H1 (cell line): ENCODE results near the gene COL6A1. TPM values are rescaled to one million over a fixed set of nuclear protein-coding genes. Genes with fewer than 3 reads are reported as not detected.

ENCODE experiments used
- CTCF ChIA-PET: fragments of 300-600 bp; sonication (Branson Sonifier 250); formaldehyde crosslinking; loops from one replicate; lab custom pipeline; 2021; ENCODE audit not compliant: partially characterized antibody; lab: Charles Lee
- POLR2A ChIA-PET: fragments of 300-600 bp; sonication (Branson Sonifier 250); formaldehyde crosslinking; loops from one replicate; lab custom pipeline; 2021; ENCODE audit warnings: inconsistent platforms; ENCODE audit not compliant: partially characterized antibody; lab: Charles Lee
- DNase-seq, 2 experiments: peaks; one replicate each; pipeline versions ENCODE4 v3.0.0 to v3.0.0-alpha.2; 2010 to 2022; ENCODE audit warnings: low spot score in 2 of 2, low read depth in 1 of 2, mixed read lengths in 1 of 2
- FAIRE-seq: peaks from 2 replicates; lab custom pipeline; 2011; peaks lifted over from hg19 to GRCh38; lab: Jason Lieb, UNC
- H2AFZ ChIP-seq: 2 replicates; pipeline ENCODE4 v1.8.1; 2012; ENCODE audit warnings: low read length, inconsistent platforms
- H2AK5ac ChIP-seq: 2 replicates; pipeline ENCODE4 v1.6.1; 2013; ENCODE audit warnings: low read depth, low read length
- H2BK120ac ChIP-seq: replicated peaks from 2 replicates; pipeline ENCODE3; 2013; ENCODE audit warnings: low read depth, low read length, inconsistent platforms
- H2BK12ac ChIP-seq: 2 replicates; pipeline ENCODE4 v1.6.1; 2013; ENCODE audit warnings: low read depth, low read length
- H2BK15ac ChIP-seq: 2 replicates; pipeline ENCODE4 v1.6.1; 2013; ENCODE audit warnings: low read length
- H2BK20ac ChIP-seq: 2 replicates; pipeline ENCODE4 v1.6.1; 2013; ENCODE audit warnings: low read length
- H2BK5ac ChIP-seq: 2 replicates; pipeline ENCODE4 v1.6.1; 2013; ENCODE audit warnings: low read depth, low read length
- H3K14ac ChIP-seq: 2 replicates; pipeline ENCODE4 v1.6.1; 2013; ENCODE audit warnings: inconsistent platforms; ENCODE audit not compliant: insufficient read length
- H3K18ac ChIP-seq: 2 replicates; pipeline ENCODE4 v1.6.1; 2013; ENCODE audit warnings: low read length; ENCODE audit errors: extremely low read depth
- H3K23ac ChIP-seq: 2 replicates; pipeline ENCODE4 v1.6.1; 2013; ENCODE audit warnings: inconsistent platforms; ENCODE audit not compliant: insufficient read length
- H3K23me2 ChIP-seq: 2 replicates; pipeline ENCODE4 v1.6.1; 2013; ENCODE audit warnings: low read depth, low read length
- H3K27ac ChIP-seq: 2 replicates; pipeline ENCODE4 v1.6.1; 2011; ENCODE audit warnings: low read depth, low read length, inconsistent platforms
- H3K27me3 ChIP-seq, 4 experiments: replicated peaks in 1 of 4; 1 replicate in 1 of 4; 2 replicates in 3 of 4; pipeline versions ENCODE4 v1.6.1 to v1.8.1; 2011 to 2013; ENCODE audit warnings: low read length in 3 of 4, mild to moderate bottlenecking in 3 of 4, inconsistent platforms in 2 of 4, mixed read lengths in 2 of 4, moderate library complexity in 1 of 4; ENCODE audit not compliant: control insufficient read depth in 3 of 4, insufficient read depth in 3 of 4; ENCODE audit errors: extremely low read depth in 1 of 4
- H3K36me3 ChIP-seq, 4 experiments: 2 replicates each; pipeline versions ENCODE4 v1.6.1 to v1.8.1; 2011 to 2013; ENCODE audit warnings: mild to moderate bottlenecking in 4 of 4, low read length in 3 of 4, moderate library complexity in 2 of 4, control low read depth in 1 of 4, inconsistent platforms in 1 of 4; ENCODE audit not compliant: insufficient read depth in 4 of 4, control insufficient read depth in 2 of 4
- H3K4ac ChIP-seq: replicated peaks from 2 replicates; pipeline ENCODE3; 2013; ENCODE audit warnings: low read length, low read depth, mixed read lengths, inconsistent platforms; ENCODE audit not compliant: insufficient read length
- H3K4me1 ChIP-seq, 4 experiments: replicated peaks in 1 of 4; 1 replicate in 1 of 4; 2 replicates in 3 of 4; pipeline versions ENCODE4 v1.6.1 to v1.8.1; 2011 to 2013; ENCODE audit warnings: low read length in 3 of 4, inconsistent platforms in 2 of 4, mixed read lengths in 1 of 4; ENCODE audit not compliant: insufficient read depth in 4 of 4, control insufficient read depth in 3 of 4
- H3K4me2 ChIP-seq, 2 experiments: 2 replicates each; pipeline versions ENCODE4 v1.6.1 to v1.8.1; 2011 to 2013; ENCODE audit warnings: low read depth in 2 of 2, low read length in 2 of 2, control low read depth in 1 of 2, inconsistent platforms in 1 of 2, mild to moderate bottlenecking in 1 of 2; ENCODE audit not compliant: insufficient read depth in 1 of 2
- H3K4me3 ChIP-seq, 4 experiments: fragments of 200-600, 300-600 bp in 1 of 4; sonication (generic), shearing (Covaris generic), sonication (Bioruptor Twin) in 1 of 4; 2 replicates each; pipeline versions ENCODE4 v1.5.1 to v1.8.1; 2011 to 2016; ENCODE audit warnings: low read length in 4 of 4, low read depth in 3 of 4, control low read depth in 2 of 4, inconsistent platforms in 2 of 4, mild to moderate bottlenecking in 2 of 4, mixed read lengths in 1 of 4, moderate library complexity in 1 of 4; ENCODE audit not compliant: insufficient read depth in 2 of 4; ENCODE audit errors: extremely low read depth in 1 of 4
- H3K56ac ChIP-seq: replicated peaks from 2 replicates; pipeline ENCODE3; 2013; ENCODE audit warnings: low read depth, mild to moderate bottlenecking, mixed read lengths, low read length, inconsistent platforms; ENCODE audit not compliant: insufficient read length
- H3K79me1 ChIP-seq: 2 replicates; pipeline ENCODE4 v1.6.1; 2013; ENCODE audit warnings: low read depth, low read length, control low read depth
- H3K79me2 ChIP-seq, 2 experiments: 2 replicates each; pipeline versions ENCODE4 v1.6.1 to v1.8.1; 2012 to 2013; ENCODE audit warnings: low read length in 2 of 2, mild to moderate bottlenecking in 2 of 2, inconsistent platforms in 1 of 2; ENCODE audit not compliant: insufficient read depth in 2 of 2, control insufficient read depth in 1 of 2
- H3K9ac ChIP-seq, 4 experiments: replicated peaks in 1 of 4; 1 replicate in 1 of 4; 2 replicates in 3 of 4; pipeline versions ENCODE4 v1.6.1 to v1.8.1; 2011 to 2013; ENCODE audit warnings: low read depth in 3 of 4, low read length in 3 of 4, control low read depth in 2 of 4, mild to moderate bottlenecking in 2 of 4, moderate library complexity in 2 of 4, inconsistent platforms in 1 of 4; ENCODE audit errors: extremely low read depth in 1 of 4
- H3K9me3 ChIP-seq, 2 experiments: 2 replicates each; pipeline versions ENCODE4 v1.6.1 to v1.8.1; 2012 to 2013; ENCODE audit warnings: mild to moderate bottlenecking in 2 of 2, moderate library complexity in 2 of 2, control low read depth in 1 of 2, inconsistent platforms in 1 of 2, low read depth in 1 of 2, low read length in 1 of 2, mixed read lengths in 1 of 2; ENCODE audit not compliant: insufficient read depth in 2 of 2
- H4K20me1 ChIP-seq, 2 experiments: replicated peaks in 1 of 2; 2 replicates each; pipeline versions ENCODE3 to v1.8.1; 2011 to 2013; ENCODE audit warnings: inconsistent platforms in 2 of 2, low read length in 2 of 2, mild to moderate bottlenecking in 1 of 2; ENCODE audit not compliant: insufficient read depth in 2 of 2, control insufficient read depth in 1 of 2
- H4K5ac ChIP-seq: 2 replicates; pipeline ENCODE4 v1.6.1; 2013; ENCODE audit warnings: low read length, low read depth, mixed read lengths, inconsistent platforms; ENCODE audit not compliant: insufficient read length
- H4K8ac ChIP-seq: 2 replicates; pipeline ENCODE4 v1.8.0; 2013; ENCODE audit warnings: mild to moderate bottlenecking, moderate library complexity, low read length, inconsistent platforms; ENCODE audit not compliant: insufficient read depth; ENCODE audit errors: extremely low read depth
- H4K91ac ChIP-seq: replicated peaks from 2 replicates; pipeline ENCODE3; 2013; ENCODE audit warnings: low read length, mixed read lengths, inconsistent platforms; ENCODE audit not compliant: insufficient read length
- BACH1 ChIP-seq: IDR thresholded peaks from 2 replicates; pipeline ENCODE4 v1.6.1; 2012; ENCODE audit warnings: low read length, improper control_type of control experiment
- CREB1 ChIP-seq: IDR thresholded peaks from 2 replicates; pipeline ENCODE4 v1.6.1; 2012; ENCODE audit warnings: inconsistent platforms
- NRF1 ChIP-seq: IDR thresholded peaks from 2 replicates; pipeline ENCODE4 v1.6.1; 2011; ENCODE audit warnings: mild to moderate bottlenecking, low read depth, low read length, improper control_type of control experiment
- RNF2 ChIP-seq: fragments of 200-900, 300-1000 bp; sonication (generic); IDR thresholded peaks from 2 replicates; pipeline ENCODE4 v1.7.1; 2016; ENCODE audit warnings: borderline replicate concordance, low read depth, mild to moderate bottlenecking, antibody characterized with exemption, low read length; ENCODE audit not compliant: poor library complexity, severe bottlenecking; ENCODE audit errors: missing control alignments
- SAP30 ChIP-seq: fragments of 300-600 bp; sonication (generic); IDR thresholded peaks from 2 replicates; pipeline ENCODE4 v1.7.1; 2012; ENCODE audit warnings: low read length, moderate library complexity, mild to moderate bottlenecking, inconsistent platforms; ENCODE audit not compliant: insufficient read depth, insufficient replicate concordance
- SIN3A ChIP-seq, 2 experiments: IDR thresholded peaks in 1 of 2; conservative IDR thresholded peaks in 1 of 2; 2 replicates each; pipeline ENCODE4 v1.6.1; 2011 to 2012; ENCODE audit warnings: low read length in 2 of 2, improper control_type of control experiment in 1 of 2, low read depth in 1 of 2, mild to moderate bottlenecking in 1 of 2
- TCF12 ChIP-seq: IDR thresholded peaks from 2 replicates; pipeline ENCODE4 v1.6.1; 2011; ENCODE audit warnings: low read depth, mild to moderate bottlenecking, low read length
- TEAD4 ChIP-seq: IDR thresholded peaks from 2 replicates; pipeline ENCODE4 v1.6.1; 2012; ENCODE audit warnings: low read depth, low read length, inconsistent platforms, mixed read lengths
- YY1 ChIP-seq: IDR thresholded peaks from 2 replicates; pipeline ENCODE4 v1.6.1; 2011; ENCODE audit warnings: low read depth, mild to moderate bottlenecking, low read length
- WGBS, 2 experiments: shearing (Covaris generic) in 1 of 2; methylation state at CpG; one replicate each; pipeline versions ENCODE4 v1.1.6 to v1.1.7; 2013 to 2015; ENCODE audit warnings: low lambda C conversion rate in 2 of 2, mixed read lengths in 2 of 2, inconsistent platforms in 1 of 2, low coverage in 1 of 2, missing lambda C conversion rate in 1 of 2; ENCODE audit not compliant: insufficient replicate concordance in 2 of 2, insufficient coverage in 1 of 2, insufficient read length in 1 of 2; ENCODE audit errors: extremely low coverage in 1 of 2, missing lambda C conversion rate in 1 of 2; 5-methylcytosine and 5-hydroxymethylcytosine counted together
- polyA plus RNA-seq, 7 experiments: library from polyadenylated mRNA; depleted of rRNA in 3 of 7; stranded (reverse) in 5 of 7; unstranded in 2 of 7; fragments of >200 nt in 5 of 7; fragments of 200-250 nt in 2 of 7; gene quantifications; 1 replicate in 5 of 7; 2 replicates in 1 of 7; 4 replicates in 1 of 7; pipeline versions ENCODE4 v1.2.1 to v1.2.3, GENCODE V29; 2011 to 2013; ENCODE audit warnings: missing spikeins in 2 of 7, mixed read lengths in 2 of 7
- total RNA-seq: library from RNA; stranded (reverse); fragmentation: NEBNext Ultra II Directional; extraction: Animal tissue kit (Norgen Biotek cat#: 25700); gene quantifications from 2 replicates; pipeline ENCODE4 v1.2.1, GENCODE V29; 2021
- TF ChIP-seq, protein P1 (sequence below): IDR thresholded peaks from 2 replicates; pipeline ENCODE4 v1.6.1; 2012; ENCODE audit warnings: low read length, inconsistent platforms

Gene COL6A1
- total and polyA plus RNA-seq, 2 of the 8 experiments (the other 6 are each of a cell fraction or from before 2014, with no cell fraction given), result 100 to 115 TPM

GRCh38 chr21:45949928-45950739, 31.4 kb upstream of the COL6A1 start:
- Histone ChIP-seq H3K9ac (no peak overlapping the region), H3K23ac (no peak overlapping the region), H4K91ac (no peak overlapping the region), H3K27me3 (peaks cover 0 to 3% (median 0%) of the 10 kb centered on the region in 4 experiments; a peak in 1 of 7 replicates), H2AK5ac (no peak overlapping the region), H3K18ac (no peak overlapping the region), H3K27ac (no peak overlapping the region), H3K9me3 (no peaks in the 10 kb centered on the region), H3K4me1 (no peaks in the 10 kb centered on the region; a peak in 2 of 7 replicates), H3K79me1 (no peaks in the 10 kb centered on the region), H2BK20ac (no peak overlapping the region), H3K36me3 (no peaks in the 10 kb centered on the region), H3K4me2 (no peak overlapping the region), H3K56ac (peak overlapping the region; percentile 35), H3K4ac (no peak overlapping the region), H3K14ac (no peak overlapping the region), H3K79me2 (no peaks in the 10 kb centered on the region), H3K4me3 (no peak overlapping the region), H4K20me1 (no peaks in the 10 kb centered on the region), H2AFZ (no peak overlapping the region), H2BK15ac (no peak overlapping the region), H4K8ac (peak overlapping the region; percentile 59; the same call in 1 of the 2 replicates), H2BK5ac (no peak overlapping the region), H4K5ac (no peak overlapping the region), H2BK12ac (no peak overlapping the region), H3K23me2 (no peaks in the 10 kb centered on the region), H2BK120ac (no peak overlapping the region)
- ChIA-PET CTCF (interaction anchor here (0.9 kb wide), 1 partner anchor 28 kb away, joined by 3 read pairs; no protein-coding TSS in a partner anchor), POLR2A (no interaction called here)
- DNase-seq, result no peak
- 96% methylated on average over 34 of the region's 35 CpGs; no CpG with 5 or more reads in 1 of the 2 experiments for WGBS, 2 experiments
- no peak for FAIRE-seq
- TF ChIP-seq SIN3A (conservative IDR thresholded peaks at IDR 0.05 in 1 of 2, IDR thresholded peaks at IDR 0.05 in 1 of 2; ENCODE audit: low read depth in 1 of 2, low read length in 2 of 2) (no peak), SAP30 (no peak), TEAD4 (no peak), YY1 (no peak), BACH1 (no peak), CREB1 (no peak), TCF12 (no peak), NRF1 (no peak), RNF2 (no peak)
- TF ChIP-seq, protein P1, sequence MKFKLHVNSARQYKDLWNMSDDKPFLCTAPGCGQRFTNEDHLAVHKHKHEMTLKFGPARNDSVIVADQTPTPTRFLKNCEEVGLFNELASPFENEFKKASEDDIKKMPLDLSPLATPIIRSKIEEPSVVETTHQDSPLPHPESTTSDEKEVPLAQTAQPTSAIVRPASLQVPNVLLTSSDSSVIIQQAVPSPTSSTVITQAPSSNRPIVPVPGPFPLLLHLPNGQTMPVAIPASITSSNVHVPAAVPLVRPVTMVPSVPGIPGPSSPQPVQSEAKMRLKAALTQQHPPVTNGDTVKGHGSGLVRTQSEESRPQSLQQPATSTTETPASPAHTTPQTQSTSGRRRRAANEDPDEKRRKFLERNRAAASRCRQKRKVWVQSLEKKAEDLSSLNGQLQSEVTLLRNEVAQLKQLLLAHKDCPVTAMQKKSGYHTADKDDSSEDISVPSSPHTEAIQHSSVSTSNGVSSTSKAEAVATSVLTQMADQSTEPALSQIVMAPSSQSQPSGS, result no peak
